GM12873 (cell line): Measurements from ENCODE around the gene DLG5.

Source experiments
- TF ChIP-seq, protein P1 (sequence below): IDR thresholded peaks from 2 replicates; pipeline ENCODE4 v1.5.1; 2012; ENCODE audit warnings: low read depth, mild to moderate bottlenecking, moderate library complexity, low read length, control low read depth; ENCODE audit not compliant: insufficient read depth; ENCODE audit errors: missing control alignments

Gene DLG5

DNA sequence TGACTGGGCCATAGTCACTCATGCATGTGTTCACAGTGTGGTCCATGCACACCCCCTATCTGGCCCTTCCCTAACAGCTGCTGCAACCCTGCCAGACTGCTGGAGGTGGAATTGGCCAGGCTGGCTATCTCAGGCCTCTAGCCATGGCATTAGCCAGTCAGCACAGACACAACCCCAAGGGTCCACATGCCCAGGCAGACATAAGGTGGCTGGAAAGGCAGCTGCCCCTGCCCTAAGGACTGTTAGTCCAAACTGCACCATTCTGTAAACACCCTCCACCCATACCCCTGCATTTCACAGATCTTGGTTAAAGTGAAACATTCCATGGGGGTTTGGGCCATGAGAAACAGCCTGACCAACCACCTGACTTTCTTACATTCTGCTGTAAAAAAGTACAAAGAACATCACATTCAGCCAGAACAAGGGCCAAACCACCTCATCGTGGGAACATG is 151.6 kb downstream of the DLG5 start:
- TF ChIP-seq, protein P1, sequence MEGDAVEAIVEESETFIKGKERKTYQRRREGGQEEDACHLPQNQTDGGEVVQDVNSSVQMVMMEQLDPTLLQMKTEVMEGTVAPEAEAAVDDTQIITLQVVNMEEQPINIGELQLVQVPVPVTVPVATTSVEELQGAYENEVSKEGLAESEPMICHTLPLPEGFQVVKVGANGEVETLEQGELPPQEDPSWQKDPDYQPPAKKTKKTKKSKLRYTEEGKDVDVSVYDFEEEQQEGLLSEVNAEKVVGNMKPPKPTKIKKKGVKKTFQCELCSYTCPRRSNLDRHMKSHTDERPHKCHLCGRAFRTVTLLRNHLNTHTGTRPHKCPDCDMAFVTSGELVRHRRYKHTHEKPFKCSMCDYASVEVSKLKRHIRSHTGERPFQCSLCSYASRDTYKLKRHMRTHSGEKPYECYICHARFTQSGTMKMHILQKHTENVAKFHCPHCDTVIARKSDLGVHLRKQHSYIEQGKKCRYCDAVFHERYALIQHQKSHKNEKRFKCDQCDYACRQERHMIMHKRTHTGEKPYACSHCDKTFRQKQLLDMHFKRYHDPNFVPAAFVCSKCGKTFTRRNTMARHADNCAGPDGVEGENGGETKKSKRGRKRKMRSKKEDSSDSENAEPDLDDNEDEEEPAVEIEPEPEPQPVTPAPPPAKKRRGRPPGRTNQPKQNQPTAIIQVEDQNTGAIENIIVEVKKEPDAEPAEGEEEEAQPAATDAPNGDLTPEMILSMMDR = no peak

DNA sequence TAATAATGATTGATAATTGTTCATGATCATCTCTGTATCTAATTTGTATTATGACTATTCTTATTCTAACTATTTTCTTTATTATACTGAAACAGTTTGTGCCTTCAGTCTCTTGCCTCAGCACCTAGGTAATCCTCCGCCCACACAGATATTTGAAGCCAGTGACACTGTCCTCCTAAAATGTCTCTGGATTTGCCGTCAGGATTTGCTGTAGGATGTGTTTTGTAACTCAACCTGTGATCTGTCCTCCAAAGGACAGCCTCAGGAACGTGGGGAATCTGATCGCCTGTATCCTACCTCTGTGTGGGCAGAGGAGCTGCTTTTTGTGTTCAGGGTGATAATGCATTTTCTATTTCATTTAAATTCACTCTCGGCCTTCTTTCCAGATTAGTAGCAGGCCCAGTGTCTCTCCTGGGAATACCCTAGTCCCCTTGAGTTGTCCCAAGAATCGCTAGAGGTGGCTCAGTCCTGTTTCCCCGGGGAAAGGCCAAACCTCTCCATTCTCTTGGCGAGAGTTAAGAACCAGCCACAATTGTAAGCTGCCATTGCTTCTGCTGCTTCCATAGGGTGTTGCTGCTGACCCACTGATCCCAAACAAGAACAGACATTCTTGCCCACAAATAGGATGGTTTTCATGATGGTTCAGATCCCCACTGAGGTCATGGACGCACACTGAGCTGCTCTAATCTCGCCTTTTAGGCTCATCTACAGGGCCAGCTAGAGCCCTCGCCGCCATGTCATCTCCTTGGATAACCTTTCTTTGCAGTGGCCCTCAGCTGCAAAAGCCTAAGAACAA is 152.7 kb downstream of the DLG5 start:
- TF ChIP-seq, protein P1 = no peak

DNA sequence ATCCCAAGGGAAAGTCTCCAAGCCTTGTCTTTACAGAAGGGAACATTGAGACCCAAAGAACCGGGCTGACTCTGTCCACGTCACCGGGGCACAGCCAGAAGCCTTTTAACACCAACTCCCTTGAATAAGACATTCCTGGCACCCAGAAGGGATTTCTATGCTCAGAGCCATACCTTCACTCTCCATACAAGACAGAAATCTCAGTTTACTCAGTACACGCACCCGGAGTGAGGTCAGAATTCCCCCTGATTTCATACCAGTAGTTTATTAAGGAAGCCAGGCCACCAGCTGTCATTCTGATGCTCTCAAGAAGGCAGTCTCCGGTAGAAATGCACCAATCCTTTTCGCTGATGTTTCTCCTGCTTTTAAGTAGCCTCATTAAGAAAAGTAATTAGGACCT is 154.7 kb downstream of the DLG5 start:
- TF ChIP-seq, protein P1 = no peak

DNA sequence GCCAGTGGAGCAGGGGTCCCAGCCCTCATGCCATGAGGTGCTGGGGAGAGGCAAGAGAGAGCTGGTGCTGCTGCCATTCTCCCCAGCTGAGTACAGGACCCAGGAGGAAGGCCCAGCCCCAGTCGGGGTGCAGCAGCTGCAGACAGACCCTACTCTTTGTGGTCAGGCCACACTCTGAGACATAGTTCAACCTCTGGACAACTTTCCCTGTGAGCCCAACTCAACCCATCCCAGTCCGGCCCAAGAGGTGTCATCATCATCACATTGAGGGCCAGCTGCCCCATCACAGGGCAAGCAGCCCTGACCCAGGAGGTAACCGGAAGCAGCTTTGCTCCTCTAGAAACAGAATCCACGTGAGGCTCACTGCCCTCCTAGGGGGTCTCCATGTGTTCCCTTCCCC is 155.1 kb downstream of the DLG5 start:
- TF ChIP-seq, protein P1 = no peak

DNA sequence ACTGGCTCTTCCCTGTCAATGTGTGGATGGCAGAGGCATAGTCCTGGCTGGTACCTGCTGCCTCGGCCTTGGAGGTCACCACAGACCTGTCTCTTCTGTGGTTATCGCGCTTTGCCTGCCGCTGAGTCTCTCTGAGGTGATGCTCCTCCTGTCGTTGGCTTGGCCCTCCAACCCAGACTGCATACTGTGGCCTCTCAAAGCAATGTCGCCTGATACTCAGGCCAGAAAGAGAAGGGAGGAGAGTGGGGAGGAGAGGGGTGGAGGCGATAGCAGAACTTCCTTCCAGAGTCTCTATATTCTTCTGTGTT is 155.7 kb downstream of the DLG5 start:
- TF ChIP-seq, protein P1 = no peak

DNA sequence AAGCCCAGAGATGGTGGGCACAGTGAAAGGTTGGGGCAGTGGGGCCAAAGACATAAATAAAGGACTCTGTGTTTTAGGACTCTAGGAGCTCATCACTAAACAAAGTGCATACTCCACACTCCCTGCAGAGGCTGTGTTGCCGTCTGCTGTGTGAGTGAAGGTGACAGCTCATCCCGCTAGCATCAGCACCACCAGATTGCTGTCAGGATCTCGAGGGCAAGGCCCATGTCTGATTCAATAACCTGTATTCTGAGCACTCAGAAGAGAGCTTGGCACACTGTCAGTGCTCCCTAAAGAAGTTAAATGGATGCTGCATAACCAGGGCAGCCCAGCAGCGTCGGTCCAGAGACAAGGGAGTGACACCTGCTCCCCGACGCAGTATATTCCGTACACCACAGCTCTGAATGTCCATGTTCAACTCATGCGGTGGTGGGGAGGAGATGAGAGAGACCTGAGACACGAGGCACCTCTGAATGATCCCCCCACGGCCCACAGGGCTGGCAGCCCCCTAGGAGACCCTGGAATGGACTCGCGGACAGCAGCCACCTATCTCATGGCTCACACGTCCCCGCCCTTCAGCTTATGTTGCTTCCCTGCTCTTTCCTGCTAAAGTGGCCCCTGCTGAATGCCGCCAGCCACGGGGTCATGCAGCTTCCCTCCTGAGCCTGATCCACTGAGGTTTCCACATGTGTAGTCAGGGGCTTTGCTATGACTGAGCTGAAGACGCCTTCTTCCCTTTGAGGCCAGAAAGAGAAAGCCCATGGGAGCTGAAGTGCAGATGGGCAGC is 156.3 kb downstream of the DLG5 start:
- TF ChIP-seq, protein P1 = no peak

DNA sequence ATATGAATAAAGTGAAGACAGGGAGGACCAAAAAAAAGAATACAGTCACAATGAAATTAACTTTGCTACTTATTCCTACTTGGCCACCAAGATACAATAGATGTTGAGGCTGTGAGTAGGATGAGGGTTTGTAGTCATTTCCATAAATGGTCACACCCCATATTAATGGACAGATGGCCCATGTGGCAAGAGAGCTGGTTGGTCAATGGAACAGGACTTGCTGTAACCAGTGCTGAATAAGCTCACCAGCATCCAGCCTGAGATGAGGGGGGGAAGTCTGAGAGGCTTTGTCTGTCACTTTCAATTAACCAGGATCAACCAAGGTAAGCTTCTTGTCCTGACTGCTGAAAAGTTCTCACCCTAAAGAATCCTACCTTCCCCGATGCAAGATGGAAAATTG is 158.5 kb downstream of the DLG5 start:
- TF ChIP-seq, protein P1 = no peak
